ENCODE results near the gene NUP62.

DNA sequence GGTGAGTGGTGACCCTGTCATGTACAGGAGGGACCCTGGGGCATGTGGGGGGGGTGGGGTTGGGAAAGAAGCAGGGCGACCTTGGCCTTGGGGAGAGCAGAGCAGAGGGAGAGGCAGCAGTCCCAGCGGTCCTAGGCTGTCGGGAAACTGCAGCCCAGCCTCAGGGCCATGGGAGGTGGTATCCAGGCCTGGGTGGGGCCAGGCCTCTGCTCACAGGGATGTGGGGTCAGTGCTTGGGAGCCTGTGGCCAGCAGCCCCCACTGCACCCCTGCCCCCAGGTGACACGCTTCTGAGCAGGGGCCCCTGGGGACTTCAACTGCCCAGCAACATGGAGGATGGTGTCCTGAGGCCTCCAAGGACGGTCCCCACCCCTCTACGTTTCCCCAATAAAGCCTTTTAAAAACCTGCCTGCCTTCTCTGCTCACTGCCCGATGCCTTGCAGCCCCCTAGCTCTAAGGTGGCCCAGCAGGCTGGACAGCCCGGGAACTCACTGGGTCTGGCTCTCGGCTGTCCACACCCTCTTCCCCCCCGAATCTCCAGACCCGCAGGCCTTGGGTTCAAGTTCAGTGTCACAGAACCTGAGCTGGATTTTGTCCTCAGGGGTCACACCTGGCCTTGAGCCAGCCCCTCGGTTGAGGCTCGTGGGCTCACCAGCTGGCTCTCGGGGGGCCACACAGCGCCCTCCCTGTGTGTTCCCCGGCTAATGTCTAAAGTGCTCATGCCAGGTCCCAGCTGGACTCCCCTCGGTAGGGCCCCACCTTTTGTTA is 68.8 kb downstream of the NUP62 start:
- TF ChIP-seq, protein P1, sequence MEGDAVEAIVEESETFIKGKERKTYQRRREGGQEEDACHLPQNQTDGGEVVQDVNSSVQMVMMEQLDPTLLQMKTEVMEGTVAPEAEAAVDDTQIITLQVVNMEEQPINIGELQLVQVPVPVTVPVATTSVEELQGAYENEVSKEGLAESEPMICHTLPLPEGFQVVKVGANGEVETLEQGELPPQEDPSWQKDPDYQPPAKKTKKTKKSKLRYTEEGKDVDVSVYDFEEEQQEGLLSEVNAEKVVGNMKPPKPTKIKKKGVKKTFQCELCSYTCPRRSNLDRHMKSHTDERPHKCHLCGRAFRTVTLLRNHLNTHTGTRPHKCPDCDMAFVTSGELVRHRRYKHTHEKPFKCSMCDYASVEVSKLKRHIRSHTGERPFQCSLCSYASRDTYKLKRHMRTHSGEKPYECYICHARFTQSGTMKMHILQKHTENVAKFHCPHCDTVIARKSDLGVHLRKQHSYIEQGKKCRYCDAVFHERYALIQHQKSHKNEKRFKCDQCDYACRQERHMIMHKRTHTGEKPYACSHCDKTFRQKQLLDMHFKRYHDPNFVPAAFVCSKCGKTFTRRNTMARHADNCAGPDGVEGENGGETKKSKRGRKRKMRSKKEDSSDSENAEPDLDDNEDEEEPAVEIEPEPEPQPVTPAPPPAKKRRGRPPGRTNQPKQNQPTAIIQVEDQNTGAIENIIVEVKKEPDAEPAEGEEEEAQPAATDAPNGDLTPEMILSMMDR (IDR thresholded peaks at IDR 0.05; ENCODE audit: borderline replicate concordance, extremely low read depth, low read length, poor library complexity, severe bottlenecking), result no peak
- TF ChIP-seq EZH2 (IDR thresholded peaks at IDR 0.05; ENCODE audit: borderline replicate concordance, low read depth, low read length, severe bottlenecking), result no peak
